SK-N-DZ (cell line): ENCODE data around the gene CENPU.
"Not testable (repeated sequence)": the region's sequence is repeated elsewhere in the genome, so short reads cannot be mapped to it uniquely, and the experiment has no call there.

Source experiments
- DNase-seq: peaks from one replicate; pipeline ENCODE4 v3.0.0-alpha.2; 2015; ENCODE audit warnings: low spot score

CENPU gene

DNA sequence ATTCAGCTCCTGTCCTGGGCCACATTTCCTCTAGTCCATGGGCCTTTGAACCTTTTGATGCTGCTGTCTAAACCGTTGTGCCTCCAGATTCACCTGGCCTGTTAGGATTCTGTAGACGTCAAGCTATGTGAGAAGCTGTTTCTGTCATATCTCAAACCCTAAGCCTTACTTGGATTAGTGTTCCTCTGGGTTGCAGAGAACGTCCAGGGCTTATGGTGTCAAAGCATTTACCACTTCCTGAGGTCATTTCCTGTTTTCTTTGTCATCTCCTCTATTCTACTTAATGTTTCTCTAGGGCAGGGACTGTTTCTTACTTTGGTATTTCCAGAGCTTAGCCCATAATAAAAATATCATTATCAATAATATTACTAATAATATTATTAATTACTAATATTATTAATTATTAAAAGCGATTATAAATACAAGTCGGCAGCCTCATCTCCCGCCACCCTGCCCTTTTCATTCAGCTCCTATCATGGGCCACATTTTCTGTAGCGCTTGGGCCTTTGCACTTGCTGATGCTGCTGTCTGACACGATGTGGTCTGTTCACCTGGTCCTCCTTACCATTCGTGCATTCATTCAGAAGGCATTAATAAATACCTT lies 65.3 kb downstream of the CENPU start:
- no peak for DNase-seq

DNA sequence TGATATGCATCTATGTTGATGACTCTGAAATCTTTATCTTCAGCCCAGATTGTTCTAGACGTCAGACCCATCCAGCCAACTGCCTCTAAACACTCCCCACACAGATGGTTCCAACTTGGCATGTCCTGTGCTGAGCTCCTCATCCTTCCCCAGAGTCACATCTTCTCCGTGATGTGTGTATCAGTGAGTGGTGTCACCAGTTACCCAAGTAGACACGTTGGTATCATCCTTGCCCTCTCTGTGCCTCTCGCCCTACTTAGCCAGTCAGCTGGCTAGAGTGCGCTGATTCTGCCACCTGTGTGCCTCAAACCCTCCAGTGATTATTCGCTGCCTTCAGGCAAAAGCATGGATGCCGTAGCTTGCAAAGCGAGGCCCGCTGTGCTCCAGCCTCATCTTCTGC lies 65.8 kb downstream of the CENPU start:
- DNase-seq: no peak

DNA sequence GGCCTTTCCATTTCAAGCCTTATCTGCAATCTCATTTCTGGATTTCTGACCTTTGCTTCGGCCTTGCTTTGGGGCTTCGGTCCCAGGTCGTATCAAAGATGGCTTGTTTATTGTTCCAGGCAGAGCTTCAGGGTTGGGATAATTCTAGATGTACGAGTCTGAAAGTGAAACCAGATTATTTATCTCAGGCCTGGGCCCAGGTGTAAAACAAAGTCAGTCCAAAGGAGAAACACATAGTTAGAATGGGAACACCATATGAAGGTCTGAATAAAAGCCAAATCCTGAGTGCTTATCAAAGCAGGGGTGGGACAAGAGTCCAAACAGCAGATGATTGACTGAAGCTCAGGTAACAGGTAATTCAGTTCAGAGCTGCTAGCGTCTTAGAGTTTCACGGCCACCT lies 67.2 kb downstream of the CENPU start:
- no peak for DNase-seq

DNA sequence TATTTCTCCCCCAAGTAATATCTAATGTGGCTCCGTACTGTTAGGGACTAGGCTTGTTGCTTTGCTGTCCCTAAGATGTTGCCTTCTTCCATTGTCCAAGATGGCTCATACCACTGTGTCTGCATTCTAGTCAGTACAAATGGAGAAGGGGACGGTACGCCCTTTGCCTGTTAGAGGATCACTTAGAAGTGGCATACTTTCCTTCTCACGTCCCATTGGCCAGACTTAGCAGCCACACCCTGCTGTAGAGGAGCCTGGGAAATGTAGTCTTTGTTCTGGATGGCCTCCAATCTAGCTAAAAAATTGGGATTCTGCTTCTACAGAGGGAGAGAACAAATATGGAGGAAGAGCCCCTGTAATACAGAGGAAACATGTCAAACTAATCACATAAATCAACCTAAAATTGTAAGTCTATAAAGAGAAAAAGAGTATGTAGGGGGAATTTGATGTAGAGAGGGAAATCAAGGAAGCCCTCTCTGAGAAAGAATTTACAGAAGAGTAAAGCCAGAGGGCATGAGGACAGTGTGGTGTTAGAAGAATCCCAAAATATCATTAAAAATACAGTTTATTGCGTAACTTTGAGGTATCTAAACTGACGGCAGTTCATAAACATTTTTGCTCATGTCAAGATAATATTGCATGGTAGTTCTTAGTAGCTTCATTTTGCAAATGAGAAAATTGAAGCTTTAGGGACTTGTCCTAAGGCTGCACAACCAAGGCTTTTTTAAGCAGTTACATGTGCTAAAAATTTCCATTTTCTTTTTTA lies 69.3 kb downstream of the CENPU start:
- no peak for DNase-seq

DNA sequence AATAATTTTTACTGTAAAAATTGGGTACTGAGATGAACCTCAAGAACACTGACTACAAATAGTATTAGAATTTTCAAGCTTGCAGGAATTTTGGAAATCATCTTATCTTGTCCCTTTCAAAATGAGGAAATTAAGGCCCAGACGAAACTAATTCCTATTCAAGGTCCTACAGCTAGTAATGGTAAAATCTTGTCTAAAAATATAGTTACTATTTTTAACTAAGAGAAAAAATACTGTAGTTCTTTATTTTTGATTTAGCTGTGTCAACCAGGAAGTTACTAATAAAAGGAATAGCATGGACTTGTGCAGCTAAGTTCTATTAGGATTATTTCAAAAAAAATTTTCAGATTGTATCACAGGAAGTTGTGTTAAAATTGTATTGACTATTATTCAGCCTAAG lies 71.7 kb downstream of the CENPU start:
- DNase-seq: no peak

DNA sequence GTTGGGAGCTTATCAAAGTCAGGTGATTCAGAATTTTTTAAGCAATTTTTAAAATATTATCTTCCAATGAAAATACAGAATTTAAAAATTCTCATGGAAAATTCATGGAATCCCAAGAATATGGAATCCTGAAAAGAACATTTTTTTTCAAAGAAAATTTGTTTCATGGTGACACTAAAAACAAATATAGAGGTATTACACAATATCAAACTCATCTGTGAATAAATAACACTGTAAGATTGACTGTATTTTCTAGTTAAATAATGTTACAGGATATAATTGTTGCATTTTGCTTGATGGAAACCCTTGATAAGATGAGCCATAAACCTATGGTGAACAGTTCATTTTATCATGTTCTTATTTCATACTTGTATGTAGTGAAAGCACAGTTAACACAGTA lies 72.9 kb downstream of the CENPU start:
- no peak for DNase-seq

DNA sequence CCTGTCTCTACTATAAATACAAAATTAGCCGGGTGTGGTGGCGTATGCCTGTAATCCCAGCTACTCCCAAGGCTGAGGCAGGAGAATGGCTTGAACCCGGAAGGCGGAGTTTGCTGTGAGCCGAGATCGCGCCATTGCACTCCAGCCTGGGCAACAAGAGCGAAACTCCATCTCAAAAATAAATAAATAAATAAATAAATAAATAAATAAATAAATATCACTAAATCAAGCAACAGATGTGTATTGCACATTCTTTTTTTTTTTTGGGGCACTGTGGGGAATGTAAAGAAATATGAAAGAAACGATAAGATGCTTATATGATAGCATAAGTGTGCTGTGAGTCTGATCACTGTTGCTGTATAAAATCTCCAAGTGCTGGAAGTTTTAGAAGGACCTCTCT lies 76.1 kb downstream of the CENPU start:
- DNase-seq: not testable (repeated sequence)

DNA sequence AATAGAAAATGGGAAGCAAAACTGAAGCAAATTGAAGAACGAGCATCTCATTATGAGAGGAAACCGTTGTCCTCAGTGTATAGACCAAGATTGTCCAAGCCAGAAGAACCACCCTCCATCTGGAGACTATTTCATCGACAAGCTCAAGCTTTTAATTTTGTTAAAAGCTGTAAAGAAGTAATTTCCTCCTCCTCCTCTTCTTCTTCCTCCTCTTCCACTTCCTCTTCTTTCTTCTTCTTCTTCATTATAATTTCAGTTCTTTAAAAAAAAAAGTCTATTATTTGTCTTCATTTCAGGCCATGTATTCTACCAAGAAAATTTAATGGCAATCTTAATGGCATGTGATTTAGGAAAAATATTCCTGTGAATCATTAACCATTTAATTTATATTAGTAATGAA lies 76.8 kb downstream of the CENPU start:
- DNase-seq: no peak

DNA sequence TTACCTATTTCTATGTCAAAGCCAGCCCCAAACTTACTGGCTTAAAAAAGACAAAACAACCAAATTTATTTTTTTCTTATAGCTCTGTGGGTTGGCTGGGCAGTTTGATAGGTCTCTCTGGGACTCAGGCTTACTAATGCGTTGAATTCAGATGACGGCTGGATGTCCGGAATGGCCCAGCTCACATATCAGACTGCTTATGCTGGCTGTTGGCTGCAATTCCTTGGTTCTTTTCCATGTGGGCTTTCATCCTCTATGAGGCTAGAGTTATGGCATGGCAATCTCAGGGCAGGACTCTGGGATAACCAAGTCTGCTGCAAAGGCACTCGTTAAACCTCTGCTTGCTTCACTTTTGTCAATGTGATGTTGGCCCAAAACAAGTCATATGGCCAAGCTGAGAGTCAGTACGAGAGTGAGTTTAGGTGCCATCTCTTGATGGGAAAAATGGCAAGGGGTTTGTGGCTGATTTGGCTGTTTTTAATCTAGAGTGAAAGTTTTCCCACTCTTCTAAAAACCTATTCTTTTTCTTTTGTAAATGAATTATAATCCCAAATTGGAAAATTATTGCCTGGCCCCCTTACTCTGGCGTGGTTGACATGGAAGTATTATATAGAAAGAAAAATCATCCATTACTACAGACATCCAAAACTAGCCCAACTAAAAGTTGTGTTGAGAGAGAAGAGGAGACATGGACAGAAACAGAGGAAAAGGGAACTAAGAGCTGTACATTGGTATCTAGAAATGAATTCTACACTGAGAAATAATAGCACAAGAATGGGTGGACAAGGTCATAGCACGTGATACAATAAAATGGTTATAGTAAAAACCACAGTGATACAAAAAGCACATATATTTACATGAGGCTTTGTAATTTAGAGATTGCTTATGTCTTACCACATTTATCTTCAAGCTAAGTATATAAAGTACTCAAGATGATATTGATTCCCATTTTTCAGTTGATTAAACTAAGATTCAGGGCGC lies 77.7 kb downstream of the CENPU start:
- DNase-seq: no peak

DNA sequence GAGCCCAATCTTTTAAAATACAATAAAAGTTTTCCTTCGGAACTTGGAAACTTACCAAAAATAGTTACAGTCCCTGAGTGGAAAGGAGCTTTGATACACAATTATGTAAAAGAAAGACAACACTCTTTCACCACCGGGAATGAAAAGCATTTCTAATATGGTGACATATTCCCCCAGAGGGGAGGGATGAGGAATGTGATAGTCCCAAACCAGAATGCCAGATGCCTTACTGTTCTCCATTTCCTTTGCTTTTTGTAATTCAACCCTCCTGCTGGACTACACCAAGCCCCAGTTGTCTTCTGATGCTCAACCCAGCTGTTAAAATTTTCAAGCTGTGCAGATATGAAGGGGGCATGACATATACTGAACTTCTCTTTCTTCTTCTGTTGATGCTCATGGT lies 80.2 kb downstream of the CENPU start:
- DNase-seq: no peak

DNA sequence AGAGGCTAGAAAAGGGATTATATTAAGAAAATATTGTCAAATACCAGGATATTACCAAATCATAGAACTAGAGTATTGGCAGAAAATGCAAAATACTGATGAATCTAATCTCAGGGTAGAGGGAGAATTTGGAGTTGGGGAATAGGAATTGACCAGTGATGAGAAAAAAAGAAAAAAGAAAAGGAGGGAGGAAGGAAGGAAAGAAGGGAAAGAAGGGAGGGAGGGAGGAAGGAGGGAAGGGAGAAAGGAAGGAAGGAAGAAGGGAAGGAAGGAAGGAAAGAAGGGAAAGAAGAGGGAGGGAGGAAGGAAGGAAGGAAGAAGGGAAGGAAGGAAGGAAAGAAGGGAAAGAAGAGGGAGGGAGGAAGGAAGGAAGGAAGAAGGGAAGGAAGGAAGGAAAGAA lies 81.2 kb downstream of the CENPU start:
- not testable (repeated sequence) for DNase-seq

DNA sequence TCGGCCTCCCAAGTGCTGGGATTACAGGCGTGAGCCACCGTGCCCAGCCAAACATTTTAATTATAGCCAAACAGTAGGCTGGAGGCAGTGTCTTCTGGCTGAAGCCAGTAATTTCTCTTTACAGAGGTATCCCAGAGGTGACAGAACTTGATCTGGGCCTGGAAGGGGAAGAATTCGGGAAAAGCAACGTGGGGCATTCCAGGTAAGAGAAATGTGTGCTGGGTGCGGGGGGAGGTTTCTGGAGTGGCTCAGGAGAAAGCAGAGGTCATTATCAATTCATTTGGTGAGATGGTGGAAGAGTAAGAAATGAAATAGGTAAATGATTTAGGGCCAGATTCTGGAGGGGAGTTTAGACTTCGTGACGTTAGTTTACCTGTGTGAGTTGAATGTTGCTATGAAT lies 82.0 kb downstream of the CENPU start:
- no peak for DNase-seq

DNA sequence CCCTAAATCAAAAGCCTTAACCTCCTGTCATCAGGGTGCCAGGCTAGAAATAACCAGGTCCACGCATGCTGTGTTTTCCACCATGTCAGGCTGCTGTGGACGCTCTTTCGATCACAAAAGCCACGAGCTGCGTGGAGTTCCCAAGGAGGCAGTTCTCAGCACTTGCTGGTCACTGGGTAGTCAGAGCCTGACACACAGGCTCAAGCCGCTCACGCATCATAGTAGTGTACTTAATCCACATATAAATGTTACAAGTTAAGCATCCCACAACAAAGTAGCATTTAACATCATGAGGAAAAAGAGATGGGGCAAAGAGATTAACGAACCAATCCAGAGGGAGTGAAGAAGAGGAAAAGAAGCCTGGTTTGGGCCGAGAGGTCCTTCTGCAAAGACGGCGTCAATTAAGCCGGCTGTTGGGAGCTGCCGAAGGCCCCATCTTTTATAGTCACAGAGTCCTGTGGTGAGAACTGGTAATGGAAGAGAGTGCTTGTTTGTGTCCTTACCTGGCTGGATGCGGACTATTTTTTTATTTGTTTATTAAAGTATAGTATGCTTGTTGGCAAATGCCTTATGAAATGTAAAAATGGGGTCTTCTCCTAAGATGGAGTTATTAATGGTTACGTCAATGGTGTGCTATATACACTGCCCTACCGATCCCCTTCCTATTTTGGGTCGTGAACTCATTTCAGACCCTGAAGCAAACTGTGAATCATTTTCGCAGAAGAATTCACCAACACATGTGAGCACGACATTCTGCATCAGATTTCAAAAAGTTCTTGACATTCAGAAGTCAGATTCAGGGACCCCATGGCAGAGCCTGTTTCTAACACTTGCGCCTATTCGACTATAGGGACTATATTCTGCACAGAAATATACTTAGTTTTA lies 83.7 kb downstream of the CENPU start:
- DNase-seq: peak; percentile 59

DNA sequence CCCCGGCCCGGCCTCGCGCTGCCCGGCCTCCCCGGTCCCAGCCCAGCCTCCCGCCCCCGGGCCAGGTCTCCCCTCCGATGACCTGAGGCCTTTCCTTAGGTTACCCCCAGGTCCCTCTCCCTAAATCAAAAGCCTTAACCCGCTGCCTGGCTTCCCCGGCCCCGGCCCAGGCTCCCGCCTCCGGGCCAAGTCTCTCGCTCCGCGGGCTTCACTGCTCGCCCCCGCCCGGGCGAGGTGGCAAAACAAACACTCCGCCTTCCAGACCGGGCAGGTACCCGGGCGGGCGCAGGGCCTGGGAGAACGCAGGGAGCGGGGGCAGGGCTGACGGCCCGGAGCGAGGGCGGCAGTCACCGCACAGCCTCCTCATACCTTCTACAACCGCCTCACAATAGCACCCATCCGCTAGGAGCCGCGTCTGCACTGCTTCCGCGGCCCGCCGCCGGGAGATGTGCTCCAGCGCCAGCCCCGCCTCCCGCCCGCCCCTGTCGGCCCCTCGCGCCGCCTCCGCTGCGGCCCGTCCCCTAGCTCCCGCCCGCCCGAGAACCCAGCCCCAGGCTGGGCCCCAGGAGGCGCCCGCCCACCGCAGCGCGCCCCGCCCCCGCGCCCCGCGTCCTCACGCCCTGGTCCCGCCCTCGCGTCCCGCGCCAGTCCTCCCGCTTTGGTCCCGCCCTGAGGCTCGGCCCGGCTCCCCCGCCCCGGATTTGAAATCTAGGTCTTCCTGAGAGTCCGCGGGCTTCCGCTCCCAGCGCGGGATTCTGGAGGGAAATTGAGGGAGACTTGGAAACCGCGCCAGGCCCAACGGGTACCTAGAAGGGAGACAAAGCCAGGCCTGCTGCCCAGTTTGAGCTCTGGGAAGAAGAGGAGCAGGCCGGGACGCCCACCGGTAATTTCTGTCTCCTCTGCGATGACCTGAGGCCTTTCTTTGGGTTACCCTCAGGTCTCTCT lies 84.6 kb downstream of the CENPU start, which contains the start of the genes CASP3 and PRIMPOL:
CASP3 (minus strand) TSS at position 422 of the 945 bp plus-strand sequence. CDS start 10,994 bp downstream, outside the sequence.
PRIMPOL (plus strand) TSS at position 713 of the 945 bp plus-strand sequence. CDS start 7,403 bp downstream, outside the sequence.
- DNase-seq: peak; percentile 91

DNA sequence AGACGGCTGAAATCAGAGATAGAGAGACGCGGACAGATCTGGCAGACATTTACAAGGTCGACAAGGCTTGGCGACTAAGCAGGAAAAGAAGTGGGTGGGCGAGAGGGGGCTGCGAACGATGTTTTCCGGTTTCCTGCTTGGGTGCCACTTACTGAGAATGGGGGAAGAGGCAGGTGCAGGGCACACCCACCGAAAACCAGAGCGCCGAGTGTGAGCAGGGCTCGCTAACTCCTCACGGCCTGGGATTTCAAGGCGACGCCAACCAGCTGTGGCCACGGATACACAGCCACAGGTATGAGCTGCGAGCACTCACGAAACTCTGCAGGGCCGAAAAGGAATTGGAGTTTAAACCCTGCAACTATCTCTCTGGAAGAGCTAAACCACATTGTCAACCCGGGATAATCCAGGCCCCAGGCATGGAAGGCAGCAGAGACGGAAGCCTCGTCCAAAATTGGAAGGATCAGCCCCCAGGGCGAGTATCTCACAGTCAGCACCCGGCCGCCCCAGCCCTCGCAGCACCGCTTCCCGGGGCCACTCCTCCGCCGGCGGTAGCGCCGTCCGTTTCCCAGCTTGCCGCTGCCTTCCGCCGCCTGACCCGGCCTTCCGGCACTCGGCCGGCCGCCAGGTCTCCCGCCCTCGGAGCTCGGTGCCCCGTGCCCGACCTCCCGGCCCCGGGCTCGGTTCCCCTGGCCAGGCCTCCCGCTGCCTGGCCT lies 85.4 kb downstream of the CENPU start:
- DNase-seq: peak; percentile 15

DNA sequence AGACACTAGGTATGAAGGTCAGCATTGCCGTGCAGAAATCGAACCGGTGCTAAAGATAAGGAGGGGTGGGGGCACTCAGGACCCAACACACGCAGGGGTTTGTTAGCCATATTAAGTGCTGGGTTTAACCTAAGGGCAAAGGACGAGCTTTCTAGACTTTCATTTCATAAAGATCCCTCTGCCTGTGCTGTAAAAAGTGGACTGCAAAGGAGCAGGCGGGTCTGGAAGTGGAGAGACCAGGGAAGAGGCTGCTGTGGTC lies 85.9 kb downstream of the CENPU start:
- no peak for DNase-seq

DNA sequence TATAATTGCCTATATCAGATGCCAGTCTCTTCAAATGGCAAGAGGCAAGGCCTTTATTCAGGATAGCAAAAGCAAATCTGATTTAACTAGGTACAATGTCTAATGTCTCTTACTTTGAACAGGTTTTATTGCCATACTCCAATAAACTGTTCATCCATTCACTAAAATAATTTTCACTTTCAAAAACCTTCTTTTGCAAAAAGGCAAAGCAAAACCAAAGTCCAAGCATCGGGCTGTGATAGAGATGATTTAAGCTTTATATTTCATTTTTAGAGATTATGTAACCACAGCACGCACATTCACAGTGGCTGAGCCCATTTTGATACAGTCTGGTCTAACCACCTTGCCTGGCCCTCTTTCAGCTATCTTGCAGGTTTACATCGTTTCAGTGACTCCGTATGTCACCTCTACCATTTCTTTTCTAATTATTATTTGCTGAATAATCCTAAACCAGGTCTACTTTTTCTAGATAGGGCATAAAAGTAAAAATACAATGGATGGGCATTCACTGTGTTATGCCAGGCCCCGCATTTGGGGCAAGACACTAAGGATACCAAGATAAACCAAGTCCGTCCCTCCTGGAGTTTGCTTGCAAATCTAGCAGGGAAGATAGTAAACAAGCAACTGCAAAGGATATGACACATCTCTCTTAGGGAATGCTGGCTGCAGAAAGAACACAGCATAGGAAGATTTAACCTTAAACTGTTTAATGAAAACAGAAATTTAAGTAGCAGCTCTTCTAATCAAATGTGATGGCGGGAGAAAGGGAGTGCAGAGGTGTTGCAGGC lies 86.4 kb downstream of the CENPU start:
- no peak for DNase-seq

DNA sequence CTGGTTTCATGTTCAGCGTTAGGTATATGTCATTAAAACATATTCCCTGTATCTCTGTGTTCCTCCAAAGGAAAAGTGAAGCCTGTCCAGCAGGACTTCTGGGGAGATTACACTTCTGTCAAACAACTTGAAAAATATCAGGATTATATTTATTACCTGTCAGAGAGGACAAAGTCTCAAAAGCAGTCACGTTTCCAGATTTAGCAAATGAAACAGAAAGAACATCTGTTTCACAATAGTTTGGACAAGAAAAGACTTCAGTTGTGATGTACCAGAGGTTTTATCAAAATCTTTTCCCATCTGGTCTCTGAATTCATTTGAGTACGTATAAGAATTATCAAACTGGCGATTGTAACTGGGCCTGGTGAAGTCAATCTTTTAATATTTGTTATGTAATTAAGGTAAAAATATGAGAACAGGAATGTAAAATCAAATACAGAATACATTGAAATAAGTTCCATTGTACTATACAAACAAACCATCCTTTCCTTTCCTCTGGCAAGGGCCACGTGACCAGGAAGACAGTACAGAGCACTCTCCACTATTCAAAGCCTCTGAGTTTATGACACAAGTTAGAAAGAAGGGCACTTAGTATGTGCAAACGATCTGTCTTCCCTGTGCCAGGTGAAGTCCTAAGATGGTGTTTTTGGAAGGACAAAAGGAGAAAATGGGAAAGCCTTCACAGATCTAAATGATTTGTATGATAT lies 87.8 kb downstream of the CENPU start:
- DNase-seq: no peak
